ENCODE results near the gene GNPAT.
A peak's percentile ranks its signal among the peaks of the same experiment; 100 is the strongest.

The GNPAT gene

GRCh38 chr1:231240883-231241735, at the start of gene GNPAT:
TSS of gene GNPAT (plus strand) at chr1:231241212. CDS start at chr1:231241379, 167 bp downstream.
- Mint-ChIP-seq H3K4me1 (peaks cover 44% of the 10 kb centered on the region), H3K9me3 (no peaks in the 10 kb centered on the region), H3K27me3 (ENCODE audit: low read depth) (no peaks in the 10 kb centered on the region), H3K4me3 (peak within 1 kb of the TSS; percentile 99), H3K27ac (peak within 1 kb of the TSS; percentile 94 to 99 (median 97)), H3K36me3 (ENCODE audit: low read depth) (peaks cover 32% of the 10 kb centered on the region)
- TF ChIP-seq, protein P1, sequence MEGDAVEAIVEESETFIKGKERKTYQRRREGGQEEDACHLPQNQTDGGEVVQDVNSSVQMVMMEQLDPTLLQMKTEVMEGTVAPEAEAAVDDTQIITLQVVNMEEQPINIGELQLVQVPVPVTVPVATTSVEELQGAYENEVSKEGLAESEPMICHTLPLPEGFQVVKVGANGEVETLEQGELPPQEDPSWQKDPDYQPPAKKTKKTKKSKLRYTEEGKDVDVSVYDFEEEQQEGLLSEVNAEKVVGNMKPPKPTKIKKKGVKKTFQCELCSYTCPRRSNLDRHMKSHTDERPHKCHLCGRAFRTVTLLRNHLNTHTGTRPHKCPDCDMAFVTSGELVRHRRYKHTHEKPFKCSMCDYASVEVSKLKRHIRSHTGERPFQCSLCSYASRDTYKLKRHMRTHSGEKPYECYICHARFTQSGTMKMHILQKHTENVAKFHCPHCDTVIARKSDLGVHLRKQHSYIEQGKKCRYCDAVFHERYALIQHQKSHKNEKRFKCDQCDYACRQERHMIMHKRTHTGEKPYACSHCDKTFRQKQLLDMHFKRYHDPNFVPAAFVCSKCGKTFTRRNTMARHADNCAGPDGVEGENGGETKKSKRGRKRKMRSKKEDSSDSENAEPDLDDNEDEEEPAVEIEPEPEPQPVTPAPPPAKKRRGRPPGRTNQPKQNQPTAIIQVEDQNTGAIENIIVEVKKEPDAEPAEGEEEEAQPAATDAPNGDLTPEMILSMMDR (IDR thresholded peaks at IDR 0.05; ENCODE audit: unreplicated experiment in 3 of 3), result no peak

- Mint-ChIP-seq H3K36me3 (ENCODE audit: low read depth) (no peaks in the 10 kb centered on the region), H3K9me3 (peaks cover 8% of the 10 kb centered on the region), H3K27me3 (ENCODE audit: low read depth) (peaks cover 39% of the 10 kb centered on the region), H3K4me1 (peaks cover 6% of the 10 kb centered on the region), H3K4me3 (no peak overlapping the region), H3K27ac (no peak overlapping the region)
- TF ChIP-seq, protein P1 (IDR thresholded peaks at IDR 0.05; ENCODE audit: unreplicated experiment in 3 of 3), result no peak
These were observed 48.3 kb upstream of the GNPAT start for GRCh38 chr1:231192620-231193163.

DNA sequence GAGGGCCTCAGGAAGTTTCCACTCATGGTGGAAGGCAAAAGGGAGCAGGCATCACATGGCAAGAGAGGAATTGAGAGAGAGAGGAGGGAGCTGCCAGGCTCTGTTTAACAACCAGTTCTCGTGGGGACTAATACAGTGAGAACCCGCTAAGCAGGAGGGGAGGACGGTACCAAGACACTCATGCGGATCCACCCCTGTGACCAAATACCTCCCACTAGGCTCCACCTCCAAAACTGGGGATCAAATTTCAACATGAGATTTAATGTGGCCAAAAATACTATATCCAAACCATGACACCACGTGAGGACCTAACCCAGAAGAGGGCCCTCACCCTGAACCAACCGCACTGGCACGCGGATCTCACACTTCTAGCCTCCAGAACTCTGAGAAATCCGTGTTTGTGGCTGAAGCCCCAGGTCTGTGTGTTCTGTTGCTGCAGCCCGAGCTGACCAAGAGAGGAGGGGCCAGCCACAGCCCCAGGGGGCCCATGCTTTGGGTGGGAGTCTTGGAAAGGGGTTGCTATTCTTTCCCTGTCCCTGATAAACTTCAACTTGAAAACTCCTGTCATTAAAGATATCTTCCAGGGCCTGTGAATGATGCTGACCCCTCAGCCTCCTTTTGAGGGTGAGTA, 47.2 kb upstream of the GNPAT start:
- no peaks in the 10 kb centered on the region for H3K36me3 Mint-ChIP-seq (ENCODE audit: low read depth)
- TF ChIP-seq, protein P1 (IDR thresholded peaks at IDR 0.05; ENCODE audit: unreplicated experiment in 3 of 3), result no peak
- no peak overlapping the region for H3K27ac Mint-ChIP-seq
- H3K9me3 Mint-ChIP-seq, result peaks cover 8% of the 10 kb centered on the region
- H3K27me3 Mint-ChIP-seq (ENCODE audit: low read depth), result peaks cover 35% of the 10 kb centered on the region
- peaks cover 6% of the 10 kb centered on the region for H3K4me1 Mint-ChIP-seq
- no peak overlapping the region for H3K4me3 Mint-ChIP-seq

GRCh38 chr1:231194476-231194842, 46.6 kb upstream of the GNPAT start:
- Mint-ChIP-seq H3K4me1 (peaks cover 6% of the 10 kb centered on the region), H3K4me3 (no peak overlapping the region), H3K27ac (no peak overlapping the region), H3K36me3 (ENCODE audit: low read depth) (no peaks in the 10 kb centered on the region), H3K27me3 (ENCODE audit: low read depth) (peaks cover 35% of the 10 kb centered on the region), H3K9me3 (peaks cover 4% of the 10 kb centered on the region)
- TF ChIP-seq, protein P1 (IDR thresholded peaks at IDR 0.05; ENCODE audit: unreplicated experiment in 3 of 3), result no peak

GRCh38 chr1:231194843-231195516, 46.0 kb upstream of the GNPAT start:
- no peak overlapping the region for H3K4me3 Mint-ChIP-seq
- H3K27me3 Mint-ChIP-seq (ENCODE audit: low read depth), result peaks cover 40% of the 10 kb centered on the region
- TF ChIP-seq, protein P1 (IDR thresholded peaks at IDR 0.05; ENCODE audit: unreplicated experiment in 3 of 3), result no peak
- H3K4me1 Mint-ChIP-seq, result peaks cover 6% of the 10 kb centered on the region
- peaks cover under 1% of the 10 kb centered on the region for H3K9me3 Mint-ChIP-seq
- H3K36me3 Mint-ChIP-seq (ENCODE audit: low read depth), result no peaks in the 10 kb centered on the region
- no peak overlapping the region for H3K27ac Mint-ChIP-seq
